ENCODE measurements around the gene PHC2.

GRCh38 chr1:33379631-33380354, 51.1 kb downstream of the PHC2 start:
- TF ChIP-seq CTCF (conservative IDR thresholded peaks at IDR 0.05) (no peak), ZFX (IDR thresholded peaks at IDR 0.05) (no peak)
